K562 (cell line): Measurements from ENCODE around the gene GBF1. TPM values are rescaled to one million over a fixed set of nuclear protein-coding genes. Genes with fewer than 3 reads are reported as not detected.

Experiments used
- HDGF ChIP-seq: fragments of 450-650 bp; IDR thresholded peaks from 2 replicates; pipeline ENCODE4 v1.6.1; 2016
- STAT5A ChIP-seq: IDR thresholded peaks from 2 replicates; pipeline ENCODE4 v1.6.1; 2012; ENCODE audit warnings: low read length, inconsistent platforms, borderline replicate concordance
- ZNF79 ChIP-seq: fragments of 250-450 bp; sonication (Bioruptor Pico); IDR thresholded peaks from 2 replicates; pipeline ENCODE4 v1.4.0; 2020; ENCODE audit warnings: low read depth, mild to moderate bottlenecking, moderate library complexity
- polyA plus RNA-seq, 8 experiments: library from polyadenylated mRNA; depleted of rRNA in 4 of 8; stranded (reverse) in 5 of 8; unstranded in 3 of 8; fragments of >200 nt; fragmentation: Nextera tagmentation in 2 of 8; fragmentation: Illumina TruSeq in 1 of 8; extraction: Ambion mirVana in 2 of 8; extraction: Trizol in 1 of 8; gene quantifications; 2 replicates each; pipeline versions ENCODE4 v1.2.1 to v1.2.3, GENCODE V29; 2011 to 2014; ENCODE audit warnings: inconsistent platforms in 1 of 8, missing spikeins in 1 of 8
- total RNA-seq, 7 experiments: library from RNA; depleted of rRNA in 6 of 7; stranded (reverse); fragments of >200 nt in 6 of 7; fragmentation: Illumina TruSeq in 2 of 7; extraction: Trizol in 2 of 7; gene quantifications; 2 replicates each; pipeline versions ENCODE4 v1.2.1 to v1.2.3, GENCODE V29; 2011 to 2021; ENCODE audit warnings: low replicate concordance in 1 of 7
- TF ChIP-seq, protein P1 (sequence below), 3 experiments: fragments of 200-800 bp in 1 of 3; sonication (Bioruptor generic) in 1 of 3; sonication (generic) in 1 of 3; formaldehyde crosslinking in 1 of 3; IDR thresholded peaks; 2 replicates each; pipeline versions ENCODE4 v1.6.1 to v1.8.0; 2016 to 2022; ENCODE audit warnings: mild to moderate bottlenecking in 2 of 3, missing compliant biosample characterization in 2 of 3, missing genetic modification characterization in 2 of 3, missing genetic modification reagents in 1 of 3
- TF ChIP-seq, protein P2 (sequence below), 3 experiments: fragments of 200-800 bp in 1 of 3; fragments of 250-450 bp in 1 of 3; fragments of 450-650 bp in 1 of 3; sonication (Bioruptor Pico) in 1 of 3; sonication (Bioruptor generic) in 1 of 3; formaldehyde crosslinking in 1 of 3; IDR thresholded peaks; 2 replicates each; pipeline versions ENCODE4 v1.6.1 to v1.8.0; 2016 to 2022; ENCODE audit warnings: mild to moderate bottlenecking in 2 of 3, missing genetic modification characterization in 2 of 3, missing compliant biosample characterization in 1 of 3, moderate library complexity in 1 of 3

Gene GBF1
- total and polyA plus RNA-seq, 9 of the 15 experiments (the other 6 are each of a cell fraction or from before 2014, with no cell fraction given) = 0.69 to 28.0 (median 10.3) TPM

DNA sequence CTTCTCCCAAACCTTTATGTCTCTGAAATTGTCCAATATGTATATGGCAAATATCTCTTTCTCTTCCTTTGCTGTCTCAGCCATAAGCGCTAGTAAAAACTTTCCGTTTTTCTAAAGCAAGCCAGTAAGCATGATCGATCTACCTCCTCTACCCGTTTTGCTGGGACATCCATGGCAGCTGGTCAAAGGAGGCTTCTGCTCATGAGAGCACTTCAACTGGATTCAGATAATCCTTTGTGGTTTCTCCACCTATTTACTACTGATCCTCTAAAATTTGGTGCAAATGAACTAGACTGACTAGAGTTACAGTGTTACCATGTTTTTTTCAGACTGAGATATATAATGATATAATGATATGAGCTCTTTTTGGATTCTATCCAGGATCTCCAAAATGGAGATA is 42.7 kb downstream of the GBF1 start (continued):
- TF ChIP-seq, protein P1, sequence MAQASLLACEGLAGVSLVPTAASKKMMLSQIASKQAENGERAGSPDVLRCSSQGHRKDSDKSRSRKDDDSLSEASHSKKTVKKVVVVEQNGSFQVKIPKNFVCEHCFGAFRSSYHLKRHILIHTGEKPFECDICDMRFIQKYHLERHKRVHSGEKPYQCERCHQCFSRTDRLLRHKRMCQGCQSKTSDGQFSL (CRISPR knock-in tag; IDR thresholded peaks at IDR 0.05) = no peak
- TF ChIP-seq, protein P1 (tag; IDR thresholded peaks at IDR 0.05) = no peak
- TF ChIP-seq STAT5A (no peak), HDGF (no peak), ZNF79 (CRISPR knock-in tag) (no peak)
- TF ChIP-seq, protein P2, sequence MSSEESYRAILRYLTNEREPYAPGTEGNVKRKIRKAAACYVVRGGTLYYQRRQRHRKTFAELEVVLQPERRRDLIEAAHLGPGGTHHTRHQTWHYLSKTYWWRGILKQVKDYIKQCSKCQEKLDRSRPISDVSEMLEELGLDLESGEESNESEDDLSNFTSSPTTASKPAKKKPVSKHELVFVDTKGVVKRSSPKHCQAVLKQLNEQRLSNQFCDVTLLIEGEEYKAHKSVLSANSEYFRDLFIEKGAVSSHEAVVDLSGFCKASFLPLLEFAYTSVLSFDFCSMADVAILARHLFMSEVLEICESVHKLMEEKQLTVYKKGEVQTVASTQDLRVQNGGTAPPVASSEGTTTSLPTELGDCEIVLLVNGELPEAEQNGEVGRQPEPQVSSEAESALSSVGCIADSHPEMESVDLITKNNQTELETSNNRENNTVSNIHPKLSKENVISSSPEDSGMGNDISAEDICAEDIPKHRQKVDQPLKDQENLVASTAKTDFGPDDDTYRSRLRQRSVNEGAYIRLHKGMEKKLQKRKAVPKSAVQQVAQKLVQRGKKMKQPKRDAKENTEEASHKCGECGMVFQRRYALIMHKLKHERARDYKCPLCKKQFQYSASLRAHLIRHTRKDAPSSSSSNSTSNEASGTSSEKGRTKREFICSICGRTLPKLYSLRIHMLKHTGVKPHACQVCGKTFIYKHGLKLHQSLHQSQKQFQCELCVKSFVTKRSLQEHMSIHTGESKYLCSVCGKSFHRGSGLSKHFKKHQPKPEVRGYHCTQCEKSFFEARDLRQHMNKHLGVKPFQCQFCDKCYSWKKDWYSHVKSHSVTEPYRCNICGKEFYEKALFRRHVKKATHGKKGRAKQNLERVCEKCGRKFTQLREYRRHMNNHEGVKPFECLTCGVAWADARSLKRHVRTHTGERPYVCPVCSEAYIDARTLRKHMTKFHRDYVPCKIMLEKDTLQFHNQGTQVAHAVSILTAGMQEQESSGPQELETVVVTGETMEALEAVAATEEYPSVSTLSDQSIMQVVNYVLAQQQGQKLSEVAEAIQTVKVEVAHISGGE (CRISPR knock-in tag; IDR thresholded peaks at IDR 0.05) = no peak
